Stimulated activated CD4-positive, alpha-beta T cell treated with anti-CD3 and anti-CD28 coated beads, Interleukin-4, amount 100 ng/mL, for 4 hours (primary cell): ENCODE measurements around the gene CHCHD3.

ENCODE experiments used
- DNase-seq, 2 experiments: peaks; one replicate each; pipeline ENCODE4 v3.0.0-alpha.2; 2020

CHCHD3 gene

GRCh38 chr7:132857703-132858102 lies 224.2 kb downstream of the CHCHD3 start:
- DNase-seq: no peak

GRCh38 chr7:132857031-132857430 lies 224.9 kb downstream of the CHCHD3 start:
- no peak for DNase-seq

- no peak for DNase-seq
These were observed 225.5 kb downstream of the CHCHD3 start for GRCh38 chr7:132856416-132856815.

GRCh38 chr7:132855901-132856300 lies 226.0 kb downstream of the CHCHD3 start:
- DNase-seq: no peak

GRCh38 chr7:132854238-132854637 lies 227.7 kb downstream of the CHCHD3 start:
- DNase-seq: no peak

- DNase-seq: no peak
These were observed 234.5 kb downstream of the CHCHD3 start for GRCh38 chr7:132847376-132847775.

- DNase-seq: no peak
These were observed 235.8 kb downstream of the CHCHD3 start for GRCh38 chr7:132846086-132846485.

GRCh38 chr7:132842478-132842877 lies 239.4 kb downstream of the CHCHD3 start:
- DNase-seq: no peak

GRCh38 chr7:132840199-132840598 lies 241.7 kb downstream of the CHCHD3 start:
- no peak for DNase-seq

- no peak for DNase-seq
These were observed 243.6 kb downstream of the CHCHD3 start for GRCh38 chr7:132838313-132838712.

GRCh38 chr7:132837529-132837928 lies 244.4 kb downstream of the CHCHD3 start:
- DNase-seq: no peak

- no peak for DNase-seq
These were observed 245.1 kb downstream of the CHCHD3 start for GRCh38 chr7:132836746-132837145.

- no peak for DNase-seq
These were observed 250.9 kb downstream of the CHCHD3 start for GRCh38 chr7:132830941-132831340.

GRCh38 chr7:132828502-132828901 lies 253.4 kb downstream of the CHCHD3 start:
- no peak for DNase-seq

- DNase-seq: no peak
These were observed 255.7 kb downstream of the CHCHD3 start for GRCh38 chr7:132825932-132826835.

GRCh38 chr7:132825222-132825621 lies 256.7 kb downstream of the CHCHD3 start:
- DNase-seq: no peak

GRCh38 chr7:132819648-132820047 lies 262.2 kb downstream of the CHCHD3 start:
- DNase-seq: no peak

- DNase-seq: no peak
These were observed 263.9 kb downstream of the CHCHD3 start for GRCh38 chr7:132817949-132818348.

GRCh38 chr7:132815696-132816311 lies 266.1 kb downstream of the CHCHD3 start:
- no peak for DNase-seq

- no peak for DNase-seq
These were observed 266.8 kb downstream of the CHCHD3 start for GRCh38 chr7:132815130-132815529.

GRCh38 chr7:132810561-132810960 lies 271.3 kb downstream of the CHCHD3 start:
- no peak for DNase-seq

GRCh38 chr7:132806834-132807233 lies 275.1 kb downstream of the CHCHD3 start:
- no peak for DNase-seq

GRCh38 chr7:132805766-132806165 lies 276.1 kb downstream of the CHCHD3 start:
- DNase-seq: no peak

- no peak for DNase-seq
These were observed 276.9 kb downstream of the CHCHD3 start for GRCh38 chr7:132804849-132805485.
